Measurements from ENCODE around the gene DIPK1A. TPM values are rescaled to one million over a fixed set of nuclear protein-coding genes. Genes with fewer than 3 reads are reported as not detected.
"Not testable (repeated sequence)": the region's sequence is repeated elsewhere in the genome, so short reads cannot be mapped to it uniquely, and the experiment has no call there.

Gene DIPK1A
- total RNA-seq, 1 donor = 29.0 TPM

DNA sequence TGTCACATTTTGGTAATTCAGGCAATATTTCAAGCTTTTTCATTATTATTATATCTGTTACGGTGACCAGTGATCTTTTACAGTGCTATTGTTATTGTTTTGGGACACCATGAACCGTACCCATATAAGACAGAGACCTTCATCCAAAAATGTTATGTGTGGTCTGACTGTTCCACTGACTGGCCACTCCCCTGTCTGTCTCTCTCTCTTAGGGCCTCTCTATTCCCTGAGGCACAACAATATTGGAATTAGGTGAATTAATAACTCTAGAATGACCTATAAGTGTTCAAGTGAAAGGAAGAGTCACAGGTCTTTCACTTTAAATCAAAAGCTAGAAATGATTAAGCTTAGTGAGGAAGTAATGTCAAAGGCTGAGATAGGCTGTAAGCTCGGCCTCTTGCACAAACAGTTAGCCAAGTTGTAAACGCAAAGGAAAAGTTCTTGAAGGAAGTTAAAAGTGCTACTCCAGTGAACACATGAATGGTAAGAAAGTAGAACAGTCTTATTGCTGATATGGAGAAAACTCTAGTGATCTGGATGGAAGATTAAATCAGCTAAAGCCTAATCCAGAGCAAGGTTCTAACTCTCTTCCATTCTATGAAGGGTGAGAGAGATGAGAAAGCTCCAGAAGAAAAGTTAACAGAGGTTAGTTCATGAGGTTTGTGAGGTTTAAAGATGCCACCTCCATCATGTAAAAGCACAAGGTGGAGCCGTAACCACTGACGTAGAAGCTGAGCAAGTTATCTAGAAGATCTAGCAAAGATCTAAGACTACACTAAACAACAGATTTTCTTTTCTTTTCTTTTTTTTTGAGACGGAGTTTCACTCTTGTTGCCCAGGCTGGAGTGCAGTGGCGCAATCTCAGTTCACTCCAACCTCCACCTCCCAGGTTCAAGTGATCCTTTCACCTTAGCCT, 19.7 kb upstream of the DIPK1A start:
- TF ChIP-seq, protein P1, sequence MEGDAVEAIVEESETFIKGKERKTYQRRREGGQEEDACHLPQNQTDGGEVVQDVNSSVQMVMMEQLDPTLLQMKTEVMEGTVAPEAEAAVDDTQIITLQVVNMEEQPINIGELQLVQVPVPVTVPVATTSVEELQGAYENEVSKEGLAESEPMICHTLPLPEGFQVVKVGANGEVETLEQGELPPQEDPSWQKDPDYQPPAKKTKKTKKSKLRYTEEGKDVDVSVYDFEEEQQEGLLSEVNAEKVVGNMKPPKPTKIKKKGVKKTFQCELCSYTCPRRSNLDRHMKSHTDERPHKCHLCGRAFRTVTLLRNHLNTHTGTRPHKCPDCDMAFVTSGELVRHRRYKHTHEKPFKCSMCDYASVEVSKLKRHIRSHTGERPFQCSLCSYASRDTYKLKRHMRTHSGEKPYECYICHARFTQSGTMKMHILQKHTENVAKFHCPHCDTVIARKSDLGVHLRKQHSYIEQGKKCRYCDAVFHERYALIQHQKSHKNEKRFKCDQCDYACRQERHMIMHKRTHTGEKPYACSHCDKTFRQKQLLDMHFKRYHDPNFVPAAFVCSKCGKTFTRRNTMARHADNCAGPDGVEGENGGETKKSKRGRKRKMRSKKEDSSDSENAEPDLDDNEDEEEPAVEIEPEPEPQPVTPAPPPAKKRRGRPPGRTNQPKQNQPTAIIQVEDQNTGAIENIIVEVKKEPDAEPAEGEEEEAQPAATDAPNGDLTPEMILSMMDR (IDR thresholded peaks at IDR 0.05; ENCODE audit: extremely low read depth, low read depth, low read length) = no peak
- H3K27me3 ChIP-seq (ENCODE audit: insufficient read depth, low read length) = peaks cover 3% of the 10 kb centered on the region
- no peak overlapping the region for H3K4me2 ChIP-seq (ENCODE audit: insufficient read depth, low read length)
- no peak overlapping the region for H2AFZ ChIP-seq (ENCODE audit: low read length)
- no peaks in the 10 kb centered on the region for H3K79me2 ChIP-seq (ENCODE audit: insufficient read depth, low read length)
- no peaks in the 10 kb centered on the region for H4K20me1 ChIP-seq (ENCODE audit: insufficient read depth, low read length)
- no peak for DNase-seq (ENCODE audit: insufficient read length, low spot score, missing footprints)
- no peaks in the 10 kb centered on the region for H3K36me3 ChIP-seq (ENCODE audit: insufficient read depth, low read length)
- no peak overlapping the region for H3K27ac ChIP-seq (ENCODE audit: low read depth, low read length)
- no peaks in the 10 kb centered on the region for H3K9me3 ChIP-seq (ENCODE audit: low read depth, low read length)
- H3K4me1 ChIP-seq (ENCODE audit: insufficient read depth, low read length) = no peaks in the 10 kb centered on the region
- H3K4me3 ChIP-seq (ENCODE audit: insufficient read depth, low read length) = no peak overlapping the region

DNA sequence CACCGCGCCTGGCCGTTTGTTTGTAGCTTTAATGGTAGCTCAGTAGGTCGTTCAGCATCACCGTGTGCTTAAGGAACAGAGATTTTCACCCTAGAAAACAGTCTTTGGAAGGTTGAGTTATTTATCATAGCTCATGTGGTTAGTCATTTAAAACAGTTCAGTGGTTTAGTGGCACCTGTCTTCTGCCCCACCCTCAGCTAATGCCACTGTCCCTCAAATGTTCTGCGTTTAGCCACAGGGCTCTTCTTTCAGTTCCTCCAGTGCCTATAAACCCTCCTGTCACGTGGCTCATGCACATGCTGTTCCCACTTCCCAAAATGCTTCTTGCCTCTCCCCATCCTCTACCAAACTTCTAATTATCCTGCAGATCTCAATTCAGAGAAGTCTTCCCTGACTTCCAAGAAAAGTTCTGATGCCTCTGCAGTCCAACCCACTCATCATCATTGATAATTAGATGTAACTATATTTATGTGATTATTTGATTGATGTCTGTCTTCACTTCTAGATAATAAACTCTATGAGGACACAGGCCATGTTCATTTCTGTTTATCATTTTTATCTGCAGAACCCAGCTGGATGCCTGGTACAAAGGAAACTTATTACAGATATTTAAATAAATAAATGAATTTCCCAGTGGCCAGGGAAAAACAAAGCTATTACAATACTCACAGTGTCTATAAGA, 14.4 kb upstream of the DIPK1A start:
- no peak overlapping the region for H2AFZ ChIP-seq (ENCODE audit: low read length)
- no peaks in the 10 kb centered on the region for H3K36me3 ChIP-seq (ENCODE audit: insufficient read depth, low read length)
- H3K79me2 ChIP-seq (ENCODE audit: insufficient read depth, low read length) = no peaks in the 10 kb centered on the region
- H3K4me3 ChIP-seq (ENCODE audit: insufficient read depth, low read length) = no peak overlapping the region
- no peak overlapping the region for H3K27ac ChIP-seq (ENCODE audit: low read depth, low read length)
- no peaks in the 10 kb centered on the region for H4K20me1 ChIP-seq (ENCODE audit: insufficient read depth, low read length)
- TF ChIP-seq, protein P1 (IDR thresholded peaks at IDR 0.05; ENCODE audit: extremely low read depth, low read depth, low read length) = no peak
- no peaks in the 10 kb centered on the region for H3K9me3 ChIP-seq (ENCODE audit: low read depth, low read length)
- no peak for DNase-seq (ENCODE audit: insufficient read length, low spot score, missing footprints)
- no peak overlapping the region for H3K4me2 ChIP-seq (ENCODE audit: insufficient read depth, low read length)
- H3K4me1 ChIP-seq (ENCODE audit: insufficient read depth, low read length) = no peaks in the 10 kb centered on the region
- H3K27me3 ChIP-seq (ENCODE audit: insufficient read depth, low read length) = peaks cover 15% of the 10 kb centered on the region

- H3K27ac ChIP-seq (ENCODE audit: low read depth, low read length); H3K9me3 ChIP-seq (ENCODE audit: low read depth, low read length); H3K4me1 ChIP-seq (ENCODE audit: insufficient read depth, low read length); H3K4me2 ChIP-seq (ENCODE audit: insufficient read depth, low read length); H2AFZ ChIP-seq (ENCODE audit: low read length); H3K79me2 ChIP-seq (ENCODE audit: insufficient read depth, low read length); H3K4me3 ChIP-seq (ENCODE audit: insufficient read depth, low read length); H4K20me1 ChIP-seq (ENCODE audit: insufficient read depth, low read length); DNase-seq (ENCODE audit: insufficient read length, low spot score, missing footprints); H3K36me3 ChIP-seq (ENCODE audit: insufficient read depth, low read length): not testable (repeated sequence)
- peaks cover 22% of the 10 kb centered on the region for H3K27me3 ChIP-seq (ENCODE audit: insufficient read depth, low read length)
Measured at GRCh38 chr1:92974112-92974511, 12.8 kb upstream of the DIPK1A start.

DNA sequence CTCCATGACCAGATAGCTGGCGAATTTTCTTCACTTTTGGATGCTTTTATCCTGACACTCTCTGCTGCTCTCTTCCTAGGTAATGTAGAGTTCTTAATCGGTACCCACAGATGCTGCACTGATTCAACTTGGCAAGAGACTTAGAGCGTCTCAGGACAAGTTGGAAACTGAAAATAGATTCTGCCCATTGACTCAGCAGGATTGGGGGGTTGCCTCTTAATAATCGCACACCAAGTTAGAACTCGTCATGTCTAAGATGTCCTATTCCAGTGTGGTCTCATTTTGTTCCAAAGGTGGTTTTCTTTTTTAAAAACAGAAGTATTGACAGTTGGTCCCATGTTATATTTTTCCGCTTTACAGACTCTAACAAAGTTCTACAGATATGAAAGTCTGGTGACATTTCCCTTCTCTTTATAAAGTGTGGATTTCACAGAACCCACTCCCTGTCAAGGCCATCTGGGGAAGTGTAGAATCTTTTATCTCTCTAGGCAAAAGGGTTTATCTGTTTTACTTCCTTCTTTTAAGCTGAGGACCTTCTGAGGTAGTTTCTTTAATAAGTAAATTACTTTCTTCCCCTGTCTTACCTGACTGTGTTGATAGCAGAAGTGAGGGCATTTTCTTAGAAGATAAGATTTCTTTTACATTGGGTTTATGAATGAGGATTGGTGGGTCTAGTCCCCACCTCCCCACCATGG, 12.1 kb upstream of the DIPK1A start:
- DNase-seq (ENCODE audit: insufficient read length, low spot score, missing footprints) = no peak
- no peak overlapping the region for H2AFZ ChIP-seq (ENCODE audit: low read length)

More for the DNA sequence above, 12.1 kb upstream of the DIPK1A start:
- H3K4me3 ChIP-seq (ENCODE audit: insufficient read depth, low read length) = no peak overlapping the region
- no peaks in the 10 kb centered on the region for H4K20me1 ChIP-seq (ENCODE audit: insufficient read depth, low read length)
- H3K27me3 ChIP-seq (ENCODE audit: insufficient read depth, low read length) = peaks cover 22% of the 10 kb centered on the region
- TF ChIP-seq, protein P1 (IDR thresholded peaks at IDR 0.05; ENCODE audit: extremely low read depth, low read depth, low read length) = no peak
- H3K79me2 ChIP-seq (ENCODE audit: insufficient read depth, low read length) = no peaks in the 10 kb centered on the region
- H3K36me3 ChIP-seq (ENCODE audit: insufficient read depth, low read length) = no peaks in the 10 kb centered on the region
- H3K4me2 ChIP-seq (ENCODE audit: insufficient read depth, low read length) = no peak overlapping the region
- H3K4me1 ChIP-seq (ENCODE audit: insufficient read depth, low read length) = no peaks in the 10 kb centered on the region
- H3K9me3 ChIP-seq (ENCODE audit: low read depth, low read length) = no peaks in the 10 kb centered on the region
- H3K27ac ChIP-seq (ENCODE audit: low read depth, low read length) = no peak overlapping the region
